ENCODE measurements around the gene HSDL1. TPM values are rescaled to one million over a fixed set of nuclear protein-coding genes. Genes with fewer than 3 reads are reported as not detected.

Gene HSDL1
- total and polyA plus RNA-seq, 2 of the 8 experiments (the other 6 are each of a cell fraction or from before 2014, with no cell fraction given) = 25.0 to 55.7 TPM

GRCh38 chr16:84143081-84143480, 1.9 kb downstream of the HSDL1 start:
- peak overlapping the region; percentile 89 to 97; a peak in 3 of 4 replicates for H3K4me2 ChIP-seq (ENCODE audit: insufficient read depth in 1 of 2, low read depth in 2 of 2, low read length in 2 of 2)
- FAIRE-seq = no peak
- CTCF ChIA-PET (ENCODE audit: partially characterized antibody) = interaction anchor here (0.5 to 4.9 kb wide), 5 partner anchors 13 to 36 kb away, joined by 3 to 44 read pairs (median 4); partner anchors contain the start of gene MBTPS1
- H2AFZ ChIP-seq (ENCODE audit: low read length) = no peak overlapping the region
- peaks cover 3 to 6% of the 10 kb centered on the region in 2 experiments for H4K20me1 ChIP-seq (replicated peaks in 1 of 2; ENCODE audit: control insufficient read depth in 1 of 2, insufficient read depth in 2 of 2, low read length in 2 of 2)
- no peak overlapping the region for H2AK5ac ChIP-seq (ENCODE audit: low read depth, low read length)
- H3K4me1 ChIP-seq (replicated peaks in 1 of 4; ENCODE audit: control insufficient read depth in 3 of 4, insufficient read depth in 4 of 4, low read length in 3 of 4) = peaks cover 7 to 20% (median 12%) of the 10 kb centered on the region in 4 experiments
- no peak overlapping the region for H3K4ac ChIP-seq (replicated peaks; ENCODE audit: insufficient read length, low read depth, low read length)
- H3K4me3 ChIP-seq (ENCODE audit: extremely low read depth in 1 of 4, insufficient read depth in 2 of 4, low read depth in 3 of 4, low read length in 4 of 4) = peak overlapping the region in 2 of 4 experiments; percentile 91 to 97; a peak in 2 of 8 replicates
- H3K9ac ChIP-seq (replicated peaks in 1 of 4; ENCODE audit: extremely low read depth in 1 of 4, low read depth in 3 of 4, low read length in 3 of 4) = no peak overlapping the region
- peaks cover 5 to 55% of the 10 kb centered on the region in 2 experiments; a peak in 3 of 4 replicates for H3K79me2 ChIP-seq (ENCODE audit: control insufficient read depth in 1 of 2, insufficient read depth in 2 of 2, low read length in 2 of 2)
- H3K27me3 ChIP-seq (replicated peaks in 1 of 4; ENCODE audit: control insufficient read depth in 3 of 4, extremely low read depth in 1 of 4, insufficient read depth in 3 of 4, low read length in 3 of 4) = peaks cover 0 to 7% (median 3%) of the 10 kb centered on the region in 4 experiments; a peak in 2 of 7 replicates
- H4K8ac ChIP-seq (ENCODE audit: extremely low read depth, insufficient read depth, low read length) = no peak overlapping the region
- TF ChIP-seq SP2 (IDR thresholded peaks at IDR 0.05; ENCODE audit: low read length) (no peak), GABPA (IDR thresholded peaks at IDR 0.05; ENCODE audit: borderline replicate concordance, insufficient read depth, low read length) (no peak), CHD1 (IDR thresholded peaks at IDR 0.05; ENCODE audit: low read depth, low read length) (no peak), JUN (IDR thresholded peaks at IDR 0.05; ENCODE audit: low read depth, low read length) (no peak)
- H3K79me1 ChIP-seq (ENCODE audit: low read depth, low read length) = peaks cover 8% of the 10 kb centered on the region
- H3K27ac ChIP-seq (ENCODE audit: low read depth, low read length) = no peak overlapping the region
- no peaks in the 10 kb centered on the region for H3K9me3 ChIP-seq (ENCODE audit: insufficient read depth in 2 of 2, low read depth in 1 of 2, low read length in 1 of 2)
- H3K18ac ChIP-seq (ENCODE audit: extremely low read depth, low read length) = no peak overlapping the region
- no peak overlapping the region for H2BK15ac ChIP-seq (ENCODE audit: low read length)
- H2BK12ac ChIP-seq (ENCODE audit: low read depth, low read length) = no peak overlapping the region
- H2BK5ac ChIP-seq (ENCODE audit: low read depth, low read length) = no peak overlapping the region
- no peak for DNase-seq (ENCODE audit: low read depth in 1 of 2, low spot score in 2 of 2)
- no peak overlapping the region for H2BK120ac ChIP-seq (replicated peaks; ENCODE audit: low read depth, low read length)
- peaks cover 8% of the 10 kb centered on the region; the same call in 1 of the 2 replicates for H3K23me2 ChIP-seq (ENCODE audit: low read depth, low read length)
- H3K56ac ChIP-seq (replicated peaks; ENCODE audit: insufficient read length, low read depth, low read length) = no peak overlapping the region
- no peak overlapping the region for H3K14ac ChIP-seq (ENCODE audit: insufficient read length)
- H3K23ac ChIP-seq (ENCODE audit: insufficient read length) = no peak overlapping the region
- H4K91ac ChIP-seq (replicated peaks; ENCODE audit: insufficient read length, low read length) = no peak overlapping the region
- 86% methylated on average over 1 of the region's 1 CpG; no CpG with 5 or more reads in 1 of the 2 experiments for WGBS, 2 experiments (ENCODE audit: extremely low coverage in 1 of 2, insufficient coverage in 1 of 2, insufficient read length in 1 of 2, insufficient replicate concordance in 2 of 2, low coverage in 1 of 2, low lambda C conversion rate in 2 of 2, missing lambda C conversion rate in 1 of 2)
- H3K36me3 ChIP-seq (ENCODE audit: control insufficient read depth in 2 of 4, insufficient read depth in 4 of 4, low read length in 3 of 4) = peaks cover 0 to 3% (median 0%) of the 10 kb centered on the region in 4 experiments; a peak in 1 of 8 replicates
- no peak overlapping the region for H4K5ac ChIP-seq (ENCODE audit: insufficient read length, low read depth, low read length)
- POLR2A ChIA-PET (ENCODE audit: partially characterized antibody) = no interaction called here
- H2BK20ac ChIP-seq (ENCODE audit: low read length) = no peak overlapping the region
